GM18861 (cell line): ENCODE results near the gene UBTF.

Experiments used
- ATAC-seq: cut with Tn5 transposase; IDR thresholded peaks from one replicate; pipeline ENCODE4 v1.9.1; 2021; ENCODE audit not compliant: unreplicated experiment

Gene UBTF, protein sequence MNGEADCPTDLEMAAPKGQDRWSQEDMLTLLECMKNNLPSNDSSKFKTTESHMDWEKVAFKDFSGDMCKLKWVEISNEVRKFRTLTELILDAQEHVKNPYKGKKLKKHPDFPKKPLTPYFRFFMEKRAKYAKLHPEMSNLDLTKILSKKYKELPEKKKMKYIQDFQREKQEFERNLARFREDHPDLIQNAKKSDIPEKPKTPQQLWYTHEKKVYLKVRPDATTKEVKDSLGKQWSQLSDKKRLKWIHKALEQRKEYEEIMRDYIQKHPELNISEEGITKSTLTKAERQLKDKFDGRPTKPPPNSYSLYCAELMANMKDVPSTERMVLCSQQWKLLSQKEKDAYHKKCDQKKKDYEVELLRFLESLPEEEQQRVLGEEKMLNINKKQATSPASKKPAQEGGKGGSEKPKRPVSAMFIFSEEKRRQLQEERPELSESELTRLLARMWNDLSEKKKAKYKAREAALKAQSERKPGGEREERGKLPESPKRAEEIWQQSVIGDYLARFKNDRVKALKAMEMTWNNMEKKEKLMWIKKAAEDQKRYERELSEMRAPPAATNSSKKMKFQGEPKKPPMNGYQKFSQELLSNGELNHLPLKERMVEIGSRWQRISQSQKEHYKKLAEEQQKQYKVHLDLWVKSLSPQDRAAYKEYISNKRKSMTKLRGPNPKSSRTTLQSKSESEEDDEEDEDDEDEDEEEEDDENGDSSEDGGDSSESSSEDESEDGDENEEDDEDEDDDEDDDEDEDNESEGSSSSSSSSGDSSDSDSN

DNA sequence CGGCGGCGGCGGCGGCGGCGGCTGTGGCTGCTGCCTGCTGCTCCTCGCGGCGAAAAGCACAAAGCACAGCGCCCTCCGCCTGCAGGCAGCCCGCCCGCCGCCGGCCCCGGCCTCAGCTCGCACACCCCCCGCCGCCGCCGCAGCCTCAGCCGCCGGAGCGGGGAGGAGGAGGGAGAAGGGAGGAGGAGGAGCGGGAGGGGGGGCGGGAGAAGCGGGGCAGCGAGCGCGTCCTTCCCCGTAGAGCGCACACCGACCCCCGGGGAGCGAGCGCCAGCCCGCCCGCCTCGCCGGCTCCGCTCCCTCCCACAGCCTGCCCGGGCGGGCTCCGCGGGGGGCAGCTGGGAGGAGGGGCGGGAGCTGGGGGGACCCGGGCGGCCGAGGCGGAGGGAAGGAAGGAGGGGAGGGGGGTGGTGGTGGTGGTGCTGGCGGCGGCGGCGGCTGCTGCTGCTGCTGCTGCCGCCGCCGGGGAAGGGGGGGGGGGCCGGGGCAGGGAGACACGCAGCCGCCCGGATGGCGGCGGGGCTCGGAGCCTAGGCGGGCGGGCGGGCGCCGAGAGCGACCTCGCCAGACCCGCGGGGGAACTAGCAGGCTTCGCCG lies at the start of gene UBTF:
TSS of gene UBTF (minus strand) at position 60 of the 597 bp plus-strand sequence. CDS start 1,446 bp downstream, outside the sequence.
- ATAC-seq, result no peak

DNA sequence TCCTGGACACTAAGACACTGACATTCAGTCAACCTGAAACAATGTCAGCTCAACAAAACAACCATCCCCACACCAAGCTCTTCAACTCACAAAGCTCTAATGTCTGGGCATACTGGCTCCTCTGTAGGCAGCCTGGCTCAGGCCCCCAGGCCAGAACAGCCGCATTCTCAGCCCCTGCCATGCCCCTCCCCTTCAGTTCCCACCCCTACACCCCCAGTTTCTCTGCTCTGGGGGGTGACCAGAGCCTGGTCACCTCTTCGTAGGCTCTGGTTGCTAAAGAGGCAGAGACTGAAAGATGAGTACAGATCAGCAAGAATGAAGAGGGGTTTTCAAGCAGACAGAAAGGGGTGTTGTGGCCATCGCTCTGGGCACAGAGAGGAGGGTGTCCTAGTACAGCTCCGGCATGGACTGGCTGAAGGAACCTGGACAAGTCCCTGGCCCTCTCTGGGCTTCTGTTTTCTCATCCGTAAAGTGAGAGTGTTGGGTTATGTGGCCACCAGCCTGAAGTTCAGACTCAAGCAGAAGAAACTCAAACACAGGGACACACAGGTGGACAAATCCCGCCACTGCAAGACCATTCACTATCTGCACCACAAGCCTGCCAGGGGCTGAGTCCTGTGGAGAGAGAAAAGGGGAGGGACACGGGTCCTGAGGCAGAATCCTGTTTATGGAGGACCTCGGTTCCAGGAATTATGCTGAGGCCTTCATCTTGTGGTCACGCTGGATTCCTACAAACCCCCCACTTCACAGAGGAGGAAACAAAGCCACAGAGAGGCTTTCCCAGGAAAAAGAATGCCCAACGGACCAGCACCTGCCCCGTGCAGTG lies 49.4 kb upstream of the UBTF start:
- no peak for ATAC-seq

DNA sequence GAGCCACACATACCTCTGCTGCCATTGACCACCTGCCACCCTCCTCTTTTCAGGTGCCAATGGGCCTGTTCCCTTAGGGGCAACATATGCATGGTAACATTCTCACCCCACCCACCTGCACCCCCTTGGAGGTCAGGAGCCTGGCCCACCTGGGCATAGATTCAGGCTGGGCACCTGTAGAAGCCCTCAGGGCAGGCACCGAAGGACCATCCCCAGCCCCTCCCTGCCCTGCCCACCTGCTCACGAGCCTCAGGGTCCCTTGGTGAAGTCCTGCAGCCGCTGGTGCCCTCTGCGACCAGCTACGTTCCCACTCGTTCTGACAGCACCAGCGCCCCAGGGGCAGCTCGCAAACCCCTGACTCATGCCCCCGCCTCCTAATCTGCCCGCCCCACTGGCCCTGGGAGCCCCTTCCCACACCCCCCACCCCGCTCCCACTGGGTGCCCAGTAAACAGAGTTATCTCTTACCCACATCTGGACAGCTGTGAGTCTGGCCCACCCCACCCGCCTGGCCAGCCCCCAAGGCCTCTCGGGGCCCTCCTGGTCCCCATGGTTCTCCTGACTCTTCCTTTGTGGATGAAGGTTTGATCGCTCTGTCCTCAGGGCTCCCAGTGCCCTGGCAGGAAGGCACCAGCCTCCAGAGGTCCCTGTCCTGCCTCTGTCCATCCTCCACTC lies 48.5 kb upstream of the UBTF start, which contains the start of gene SLC4A1:
TSS of gene SLC4A1 (minus strand) at position 318 of the 673 bp plus-strand sequence. CDS start 5,269 bp downstream, outside the sequence.
- ATAC-seq, result no peak

DNA sequence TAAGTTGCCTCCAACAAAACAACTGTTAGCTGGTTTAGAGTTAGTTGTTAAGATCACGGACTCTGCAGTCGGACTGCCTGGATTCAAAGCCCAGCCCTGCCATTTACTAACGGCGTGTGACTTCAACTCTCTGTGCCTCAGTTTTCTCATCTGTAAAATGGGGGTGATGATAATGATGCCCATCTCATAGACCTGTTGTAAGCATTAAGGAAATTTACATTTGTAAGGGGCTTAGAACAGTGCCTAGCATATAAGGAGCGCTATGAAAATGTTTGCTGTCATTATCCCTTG lies 47.6 kb upstream of the UBTF start:
- no peak for ATAC-seq

DNA sequence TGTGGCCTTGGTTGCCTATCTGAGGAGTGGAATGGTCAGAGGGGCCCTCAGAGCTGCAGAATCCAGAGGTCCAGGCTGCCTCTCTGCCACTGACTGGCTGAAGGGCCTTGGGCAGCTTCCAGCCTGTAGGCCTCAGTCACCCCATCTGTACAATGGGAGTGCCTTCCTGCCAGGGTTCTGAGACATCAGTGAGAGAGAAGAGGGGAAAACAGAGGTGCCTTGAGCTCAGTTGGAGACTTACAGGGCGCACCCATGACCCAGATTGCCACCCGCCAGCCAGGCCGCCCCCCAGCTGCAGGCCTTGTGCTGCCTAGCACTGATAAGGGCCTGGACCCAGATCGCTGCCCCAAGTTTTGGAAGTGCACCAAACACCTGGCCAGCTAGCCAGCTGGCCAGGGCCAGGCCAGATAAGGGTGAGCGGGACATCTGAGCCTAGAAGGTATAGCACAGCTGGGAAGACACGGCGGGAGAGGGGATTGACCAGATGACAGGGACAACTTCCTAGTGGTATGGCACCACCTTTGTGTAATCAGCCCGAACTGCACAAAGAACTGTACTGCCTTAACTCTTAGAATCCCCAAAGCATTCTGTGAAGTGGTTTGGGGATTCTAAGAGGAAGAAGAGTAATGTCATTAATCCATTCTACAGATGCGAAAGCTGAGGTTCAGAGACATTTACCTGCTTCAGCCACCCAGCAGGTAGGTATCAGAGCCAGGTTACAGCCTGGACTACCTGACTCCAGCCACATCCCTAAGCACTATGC lies 47.1 kb upstream of the UBTF start:
- no peak for ATAC-seq

DNA sequence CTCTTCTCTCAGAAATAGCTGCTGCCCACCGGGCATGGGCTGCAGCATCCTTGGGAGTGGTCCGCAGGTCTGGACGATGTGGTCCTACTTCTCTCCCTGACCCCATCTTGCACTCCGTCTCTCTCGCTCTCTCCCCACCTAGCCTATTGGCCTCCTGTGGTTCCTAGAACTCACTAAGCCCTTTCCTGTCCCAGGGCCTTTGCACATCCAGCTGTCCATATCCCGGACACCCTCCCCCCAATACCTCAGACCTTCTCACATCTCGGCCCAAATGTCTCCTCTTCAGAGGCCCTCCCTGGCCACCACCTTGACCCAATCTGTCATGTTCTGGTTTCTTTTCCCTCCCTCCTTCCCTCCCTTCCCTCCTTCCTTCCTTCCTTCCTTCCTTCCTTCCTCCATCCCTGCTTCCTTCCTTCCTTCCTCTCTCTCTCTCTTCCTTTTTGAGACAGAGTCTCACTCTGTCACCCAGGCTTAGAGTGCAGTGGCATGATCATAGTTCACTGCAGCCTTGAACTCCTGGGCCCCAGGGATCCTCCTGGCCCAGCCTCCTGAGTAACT lies 43.9 kb upstream of the UBTF start:
- no peak for ATAC-seq

DNA sequence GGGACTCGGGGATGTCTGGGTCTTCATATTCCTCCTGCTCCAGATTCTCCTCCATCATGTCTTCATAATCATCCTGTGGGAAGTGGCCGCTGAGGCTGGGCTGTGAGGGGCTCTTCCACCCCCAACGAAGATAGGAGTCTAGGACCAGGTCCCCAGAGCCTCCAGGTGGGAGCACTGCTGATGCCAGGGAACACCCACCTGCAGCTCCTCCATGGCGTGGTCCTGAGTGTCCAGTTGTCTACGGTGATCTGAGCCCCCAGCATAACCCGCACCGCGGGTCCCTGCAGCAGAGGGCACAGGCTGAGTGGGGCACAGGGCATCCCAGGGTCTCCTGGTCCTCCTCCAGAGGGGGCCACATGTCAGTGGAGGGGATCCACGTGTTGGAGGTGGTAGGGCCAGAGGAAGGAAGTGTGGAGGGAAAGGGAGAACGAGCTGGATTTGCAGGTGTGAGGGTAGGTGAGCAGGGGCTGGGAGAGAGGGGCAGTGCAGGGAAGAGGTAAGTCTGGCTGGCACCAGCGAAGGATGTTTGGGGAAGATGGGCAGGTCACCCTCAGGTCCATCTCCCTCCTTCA lies 43.3 kb upstream of the UBTF start:
- ATAC-seq, result no peak

DNA sequence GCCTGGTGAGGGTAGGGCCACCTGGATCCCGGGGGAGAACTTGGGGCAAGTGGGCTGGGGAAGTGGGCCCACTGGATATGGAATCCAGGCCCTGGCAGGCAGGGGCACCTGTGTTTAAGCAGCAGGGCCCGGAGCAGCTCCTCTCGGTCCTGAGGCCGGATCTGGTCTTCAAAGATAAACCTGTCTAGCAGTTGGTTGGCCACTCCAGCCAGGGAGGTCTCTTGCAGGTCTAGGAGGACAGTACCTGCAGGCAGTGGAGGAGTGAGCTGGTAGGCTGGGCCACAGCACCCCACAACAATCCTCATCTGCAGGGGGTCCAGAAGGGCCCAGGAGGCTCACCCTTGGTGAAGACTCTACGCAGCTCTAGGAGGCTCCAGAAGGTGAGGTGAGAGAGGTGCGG lies 40.8 kb upstream of the UBTF start:
- ATAC-seq, result no peak

DNA sequence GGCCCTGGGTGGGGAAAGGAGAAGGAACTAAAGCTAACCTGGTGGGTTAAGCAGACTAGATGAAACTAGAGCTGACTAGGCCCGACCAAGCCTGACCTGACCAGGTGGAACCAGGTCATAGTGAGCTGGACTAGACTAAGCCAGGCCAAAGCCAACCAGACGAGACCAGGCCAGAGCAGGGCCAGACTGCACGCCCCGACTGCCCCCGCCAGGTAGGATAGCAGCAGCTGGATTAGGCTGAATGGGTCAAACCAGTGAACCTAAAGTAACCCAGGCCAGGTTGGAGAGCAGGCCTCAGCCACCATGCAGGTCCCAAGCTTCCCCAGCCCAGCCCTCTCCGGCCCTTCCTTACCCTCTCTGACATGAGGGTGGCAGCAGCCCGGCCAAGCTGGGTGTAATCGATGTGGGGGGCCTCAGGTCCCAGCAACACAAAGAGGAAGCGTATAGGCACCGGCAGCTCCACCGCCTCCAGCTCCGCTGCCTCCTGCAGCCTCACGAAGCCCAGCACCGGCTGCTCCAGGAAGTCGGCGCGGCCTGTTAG lies 39.4 kb upstream of the UBTF start:
- ATAC-seq, result no peak

DNA sequence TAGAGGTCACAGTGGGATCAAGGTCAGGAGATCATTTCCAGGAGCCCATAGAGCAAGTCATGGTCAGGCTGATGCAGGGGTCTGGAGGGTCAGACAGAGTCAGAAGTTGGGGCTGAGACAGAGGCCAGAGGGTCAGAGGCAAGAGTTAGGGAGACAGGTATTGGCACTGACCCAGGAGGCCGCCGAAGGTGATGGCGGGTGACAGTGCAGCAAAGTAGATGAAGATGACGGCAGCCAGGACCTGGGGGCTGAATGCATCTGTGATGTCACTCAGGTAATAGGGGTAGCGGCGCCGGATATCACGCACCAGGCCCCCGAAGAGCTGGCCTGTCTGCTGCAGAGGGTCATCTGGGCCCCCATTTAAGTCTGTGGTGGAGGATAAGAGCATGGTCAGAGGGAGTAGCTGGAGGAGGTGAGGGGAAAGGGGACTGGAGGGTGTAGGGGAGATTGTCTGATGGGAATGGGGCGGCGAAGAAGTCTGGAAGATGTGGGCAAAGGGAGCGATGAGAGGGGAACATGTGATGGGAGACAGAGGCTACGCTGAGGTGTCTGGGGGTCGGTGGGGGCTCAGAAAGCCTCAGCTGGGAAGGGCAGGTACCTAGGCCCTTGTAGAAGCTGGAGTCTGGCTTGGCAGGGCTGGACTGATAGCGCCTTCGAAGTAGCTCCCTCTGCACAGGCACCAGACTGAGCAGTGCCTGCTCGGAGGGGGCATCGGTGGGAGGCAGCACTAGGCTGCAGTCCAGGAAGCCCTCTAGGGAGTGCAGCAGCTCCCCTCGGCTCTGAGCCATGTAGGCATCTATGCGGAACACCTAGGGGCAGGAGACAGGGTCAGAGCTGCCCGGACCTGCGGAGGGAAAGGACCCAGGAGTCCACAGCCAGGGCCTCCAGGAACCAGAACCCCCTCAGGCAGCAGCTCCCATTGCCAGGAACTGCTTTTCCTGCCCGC lies 38.6 kb upstream of the UBTF start:
- no peak for ATAC-seq

DNA sequence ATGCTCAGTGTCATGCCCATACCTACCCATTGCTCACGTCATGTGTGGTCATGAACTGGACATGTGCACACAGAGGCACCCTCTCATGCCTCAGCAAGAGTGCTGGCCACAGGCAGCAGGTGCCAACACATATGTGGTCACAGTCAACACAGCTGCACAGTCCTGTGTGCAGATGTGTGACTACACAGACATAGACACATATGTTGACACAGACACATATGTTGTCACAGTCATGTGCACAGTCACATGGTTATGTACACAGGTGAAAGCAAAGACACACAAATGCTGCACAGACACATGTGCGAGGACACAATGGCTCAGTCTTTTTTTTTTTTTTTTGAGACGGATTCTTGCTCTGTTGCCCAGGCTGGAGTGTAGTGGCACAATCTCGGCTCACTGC lies 37.2 kb upstream of the UBTF start:
- ATAC-seq, result no peak

DNA sequence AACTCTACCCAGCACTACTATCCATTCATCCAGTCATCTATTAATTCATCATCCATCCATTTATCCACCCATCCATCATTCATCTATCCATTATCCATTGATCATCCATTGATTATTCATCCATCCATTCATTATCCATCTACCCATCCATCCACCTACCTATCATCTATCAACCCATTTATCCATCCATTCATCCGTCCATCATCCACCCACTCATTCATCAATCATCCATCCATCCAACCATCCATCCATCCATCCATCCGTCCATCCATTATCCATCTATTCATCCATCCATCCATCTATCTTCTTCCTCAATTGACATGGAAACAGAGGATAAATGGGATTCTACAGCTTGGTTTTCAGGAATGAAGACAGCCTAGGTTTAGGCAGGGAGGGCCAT lies 36.4 kb upstream of the UBTF start:
- no peak for ATAC-seq

DNA sequence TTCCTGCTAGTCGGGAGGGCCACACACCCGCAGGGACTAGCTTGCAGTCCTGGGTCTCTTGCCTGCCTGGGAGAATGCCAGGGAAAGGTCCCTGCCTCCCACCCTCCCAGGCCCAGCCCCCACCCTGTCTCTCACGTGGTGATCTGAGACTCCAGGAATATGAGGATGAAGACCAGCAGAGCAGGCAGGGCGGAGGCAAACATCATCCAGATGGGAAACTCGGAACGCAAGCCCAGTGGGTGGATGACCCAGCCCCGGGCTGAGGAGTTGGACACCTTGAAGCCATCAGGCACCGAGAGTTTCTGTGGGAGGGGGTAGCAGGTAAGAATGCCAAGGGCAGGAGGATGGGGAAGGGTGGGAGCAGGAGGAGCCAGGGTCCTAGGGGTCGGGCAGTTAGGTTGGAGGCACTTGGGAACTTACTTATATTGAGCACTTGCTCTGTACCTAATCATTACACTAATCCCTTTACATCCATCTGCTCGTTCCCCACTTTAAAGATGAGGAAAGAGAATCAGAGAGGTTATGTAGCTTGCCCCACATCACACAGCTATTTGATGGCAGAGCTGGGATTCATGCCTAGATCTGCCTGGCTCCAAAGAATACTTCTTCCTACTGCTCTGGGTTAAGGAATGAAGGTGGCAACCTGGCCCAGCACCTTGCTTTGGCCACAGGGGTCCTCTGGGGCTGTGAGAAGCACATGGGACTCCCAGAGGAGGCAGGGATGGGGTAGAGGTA lies 35.1 kb upstream of the UBTF start:
- ATAC-seq, result no peak

DNA sequence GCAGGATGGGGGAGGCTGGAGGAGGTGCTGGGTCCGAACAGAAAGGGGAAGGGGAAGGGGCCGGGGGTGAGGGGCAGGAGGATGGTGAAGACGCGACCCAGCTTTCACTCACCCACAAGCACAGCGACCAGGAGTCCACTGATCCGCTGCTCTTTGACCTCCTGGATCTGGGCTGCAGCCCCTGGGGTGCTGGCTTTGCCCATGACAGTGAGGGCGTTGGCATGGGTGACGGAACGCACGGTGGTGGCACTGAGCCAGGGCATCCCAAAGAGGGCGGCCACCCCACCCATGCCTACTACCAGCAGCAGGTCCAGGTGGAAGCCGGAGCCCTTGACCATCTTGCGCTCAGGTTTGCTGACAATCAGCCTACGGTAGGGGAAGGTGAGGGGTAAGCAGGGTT lies 33.5 kb upstream of the UBTF start:
- ATAC-seq, result no peak

DNA sequence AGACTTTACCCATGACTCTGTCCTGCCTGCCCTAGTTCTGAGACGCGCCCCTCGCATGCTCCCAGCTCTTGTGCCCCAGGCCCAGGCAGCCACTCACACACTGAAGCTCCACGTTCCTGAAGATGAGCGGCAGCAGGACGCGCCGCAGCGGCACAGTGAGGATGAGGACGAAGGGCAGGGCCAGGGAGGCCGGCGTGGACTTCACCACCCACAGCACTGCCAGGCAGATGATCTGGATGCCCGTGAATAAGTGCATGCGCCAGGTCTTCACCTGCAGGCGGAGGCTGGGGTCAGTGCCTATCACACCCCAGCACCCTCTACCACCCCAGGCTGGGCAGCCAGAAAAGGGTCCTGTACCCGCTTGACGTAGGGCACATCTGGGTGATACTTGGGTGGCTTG lies 31.6 kb upstream of the UBTF start:
- no peak for ATAC-seq

DNA sequence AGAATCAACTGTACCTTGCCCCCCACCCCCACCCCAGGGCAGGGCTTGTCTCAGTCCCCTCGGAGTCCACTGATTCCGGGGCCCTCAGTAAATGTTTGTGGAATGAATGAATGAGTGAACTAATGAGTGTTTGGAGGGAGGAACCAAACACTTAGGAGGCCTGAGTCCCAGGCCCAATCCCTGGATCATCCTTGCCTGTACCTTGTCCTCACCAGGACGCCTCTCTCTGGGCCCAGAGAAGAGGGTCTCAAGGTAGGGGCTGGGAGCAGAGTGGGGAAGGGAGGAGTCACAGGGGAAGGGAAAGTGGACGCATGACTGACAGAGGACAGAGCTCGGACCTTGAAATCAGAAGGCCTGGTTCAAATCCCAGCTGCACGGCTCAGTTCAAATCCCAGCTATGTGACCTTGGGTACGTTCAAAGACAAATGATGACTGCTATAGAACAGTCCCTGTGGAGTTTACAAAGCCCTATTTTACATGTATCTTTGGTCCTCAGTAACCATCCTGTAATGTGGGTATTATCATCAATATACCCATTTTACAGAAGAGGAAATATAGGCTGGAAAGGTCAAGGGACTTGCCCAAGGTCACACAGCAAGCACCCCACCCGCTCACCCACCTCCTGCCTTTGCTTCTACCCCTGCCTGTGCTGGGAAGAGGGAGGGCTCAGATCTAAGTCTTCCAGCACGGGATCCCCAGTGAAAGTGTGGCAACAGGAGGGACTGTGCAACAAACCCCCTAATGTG lies 30.2 kb upstream of the UBTF start:
- no peak for ATAC-seq
